GM12873 (cell line): ENCODE data around the gene FOXN3.

Source experiments
- TF ChIP-seq, protein P1 (sequence below): IDR thresholded peaks from 2 replicates; pipeline ENCODE4 v1.5.1; 2012; ENCODE audit warnings: low read depth, mild to moderate bottlenecking, moderate library complexity, low read length, control low read depth; ENCODE audit not compliant: insufficient read depth; ENCODE audit errors: missing control alignments

FOXN3 gene

DNA sequence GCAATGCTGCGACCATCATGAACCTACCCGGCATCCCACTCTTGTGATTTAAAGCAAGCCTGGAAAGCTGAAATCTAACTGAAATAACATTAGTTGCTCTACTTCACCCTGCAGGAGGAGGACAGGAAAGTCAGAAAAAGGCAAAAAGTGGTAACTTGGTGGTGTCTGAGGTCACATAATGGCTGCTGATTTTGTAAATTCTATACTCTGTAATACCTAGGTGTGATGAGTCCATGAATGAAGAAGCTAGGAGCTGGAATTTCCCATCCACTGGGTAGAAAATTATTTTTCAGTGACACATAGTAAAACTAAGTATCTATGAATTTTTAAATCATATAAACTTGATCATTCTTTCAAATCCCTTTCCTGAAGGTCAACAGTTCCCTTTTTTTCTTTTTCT lies 183.8 kb downstream of the FOXN3 start:
- TF ChIP-seq, protein P1, sequence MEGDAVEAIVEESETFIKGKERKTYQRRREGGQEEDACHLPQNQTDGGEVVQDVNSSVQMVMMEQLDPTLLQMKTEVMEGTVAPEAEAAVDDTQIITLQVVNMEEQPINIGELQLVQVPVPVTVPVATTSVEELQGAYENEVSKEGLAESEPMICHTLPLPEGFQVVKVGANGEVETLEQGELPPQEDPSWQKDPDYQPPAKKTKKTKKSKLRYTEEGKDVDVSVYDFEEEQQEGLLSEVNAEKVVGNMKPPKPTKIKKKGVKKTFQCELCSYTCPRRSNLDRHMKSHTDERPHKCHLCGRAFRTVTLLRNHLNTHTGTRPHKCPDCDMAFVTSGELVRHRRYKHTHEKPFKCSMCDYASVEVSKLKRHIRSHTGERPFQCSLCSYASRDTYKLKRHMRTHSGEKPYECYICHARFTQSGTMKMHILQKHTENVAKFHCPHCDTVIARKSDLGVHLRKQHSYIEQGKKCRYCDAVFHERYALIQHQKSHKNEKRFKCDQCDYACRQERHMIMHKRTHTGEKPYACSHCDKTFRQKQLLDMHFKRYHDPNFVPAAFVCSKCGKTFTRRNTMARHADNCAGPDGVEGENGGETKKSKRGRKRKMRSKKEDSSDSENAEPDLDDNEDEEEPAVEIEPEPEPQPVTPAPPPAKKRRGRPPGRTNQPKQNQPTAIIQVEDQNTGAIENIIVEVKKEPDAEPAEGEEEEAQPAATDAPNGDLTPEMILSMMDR = no peak

- TF ChIP-seq, protein P1 = no peak
Measured at GRCh38 chr14:89232265-89233070, 184.6 kb downstream of the FOXN3 start.

DNA sequence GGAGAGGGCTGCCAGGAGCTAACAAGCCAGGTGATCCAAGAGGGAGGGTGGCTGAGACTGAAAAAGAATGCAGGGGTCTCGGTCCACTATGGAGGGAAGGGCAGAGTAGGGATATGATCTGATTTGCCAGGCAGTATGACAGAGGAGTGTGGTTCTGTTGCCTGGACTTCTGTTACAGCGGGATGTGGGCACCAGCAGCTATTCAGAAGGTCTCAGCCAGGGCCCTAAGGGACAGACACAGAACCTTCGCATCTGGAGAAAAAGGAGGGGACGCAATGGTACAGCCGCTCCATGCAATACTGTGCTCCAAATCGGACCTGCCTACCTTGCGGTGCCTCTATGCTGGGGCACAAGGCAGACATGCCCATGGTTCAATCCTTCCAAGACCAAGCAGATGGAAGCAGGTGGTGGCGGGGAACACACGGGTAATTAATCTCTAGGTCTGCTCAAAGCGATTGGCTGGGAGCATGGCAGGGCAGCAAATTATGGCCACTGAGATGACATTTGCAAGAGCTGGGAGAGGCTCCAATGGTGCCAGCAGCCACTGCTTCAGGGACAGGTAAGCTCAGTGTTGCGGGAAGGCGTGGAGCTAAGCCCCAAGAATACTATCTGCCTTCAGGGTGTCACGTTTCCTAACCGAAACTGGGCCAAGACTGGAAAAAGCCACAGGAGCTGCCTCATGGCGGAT lies 185.5 kb downstream of the FOXN3 start:
- TF ChIP-seq, protein P1 = no peak

GRCh38 chr14:89228921-89229639 lies 188.0 kb downstream of the FOXN3 start:
- TF ChIP-seq, protein P1 = no peak

DNA sequence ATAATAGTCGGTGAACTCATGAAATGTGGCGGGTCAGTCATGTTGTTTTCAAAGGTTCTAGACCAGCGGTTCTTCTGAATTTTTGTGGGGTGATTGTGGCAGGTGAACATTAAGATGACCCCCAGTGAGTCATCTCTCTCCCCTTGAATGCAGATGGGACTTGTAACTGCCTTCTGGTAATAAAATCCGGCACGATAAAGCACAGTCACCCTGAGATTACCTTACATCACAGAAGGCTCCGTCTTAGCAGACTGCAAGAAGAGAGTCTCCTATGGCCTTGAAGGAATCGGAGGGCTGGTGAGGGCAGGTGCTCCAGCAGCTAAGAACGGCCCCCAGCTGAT lies 189.6 kb downstream of the FOXN3 start:
- TF ChIP-seq, protein P1 = no peak

DNA sequence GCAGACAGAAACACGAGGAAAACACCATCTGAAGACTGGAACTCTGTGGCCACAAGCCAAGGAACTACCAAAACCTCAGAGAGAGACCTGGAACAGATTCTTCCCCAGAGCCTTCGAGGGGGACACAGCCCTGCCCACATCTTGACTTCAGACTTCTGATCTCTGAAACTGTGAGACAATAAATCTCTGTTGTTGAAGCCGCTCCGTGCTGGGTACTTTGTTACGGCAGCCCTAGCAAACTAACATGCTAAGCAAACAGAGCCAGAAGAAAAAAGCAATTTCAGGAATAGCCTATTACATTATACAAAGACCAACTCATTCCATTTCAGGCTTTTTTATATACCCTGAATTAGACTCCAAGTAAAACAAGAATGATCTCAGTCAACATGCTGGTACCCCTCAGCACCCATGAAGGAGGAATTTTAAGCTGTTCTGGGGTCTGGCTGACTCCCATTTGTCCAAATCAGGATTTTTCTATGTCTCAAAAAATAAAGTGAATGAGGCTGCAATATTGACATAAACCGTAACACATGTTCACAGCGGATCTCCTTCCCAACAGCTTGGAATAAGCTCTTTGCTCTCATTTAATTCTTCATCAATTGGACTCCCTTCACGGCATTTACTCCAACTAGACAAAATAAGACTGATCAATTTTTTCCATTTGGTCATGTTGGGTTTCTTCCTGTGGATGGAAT lies 190.1 kb downstream of the FOXN3 start:
- TF ChIP-seq, protein P1 = no peak
